GM12878 (cell line): ENCODE results near the gene MAP3K5. TPM values are rescaled to one million over a fixed set of nuclear protein-coding genes. Genes with fewer than 3 reads are reported as not detected.

Experiments used
- BACH1 ChIP-seq: fragments of 450-650 bp; IDR thresholded peaks from 2 replicates; pipeline ENCODE4 v1.6.1; 2017; ENCODE audit warnings: mild to moderate bottlenecking, borderline replicate concordance
- BMI1 ChIP-seq: fragments of 450-650 bp; IDR thresholded peaks from 2 replicates; pipeline ENCODE4 v1.6.1; 2016; ENCODE audit warnings: mild to moderate bottlenecking, moderate library complexity, borderline replicate concordance
- EED ChIP-seq: sonication (generic); IDR thresholded peaks from 2 replicates; pipeline ENCODE4 v1.6.1; 2016; ENCODE audit warnings: antibody characterized with exemption, low read depth
- GABPA ChIP-seq: IDR thresholded peaks from 2 replicates; pipeline ENCODE4 v1.6.1; 2014; ENCODE audit warnings: antibody characterized with exemption, low read depth, mild to moderate bottlenecking, inconsistent platforms
- HDAC2 ChIP-seq: fragments of 200-600 bp; sonication (generic); IDR thresholded peaks from 2 replicates; pipeline ENCODE4 v1.6.1; 2017
- IRF3 ChIP-seq: fragments of 450-650 bp; IDR thresholded peaks from 2 replicates; pipeline ENCODE4 v1.6.1; 2014; ENCODE audit warnings: mild to moderate bottlenecking
- KDM1A ChIP-seq: fragments of 200-600 bp; sonication (generic); IDR thresholded peaks from 2 replicates; pipeline ENCODE4 v1.6.1; 2016; ENCODE audit warnings: borderline replicate concordance
- MEF2A ChIP-seq: IDR thresholded peaks from 2 replicates; pipeline ENCODE4 v1.6.1; 2011; ENCODE audit warnings: low read depth, mild to moderate bottlenecking, low read length, moderate library complexity; ENCODE audit not compliant: insufficient read depth
- MTA3 ChIP-seq: IDR thresholded peaks from 2 replicates; pipeline ENCODE4 v1.6.1; 2012; ENCODE audit warnings: low read length, inconsistent platforms, borderline replicate concordance
- PKNOX1 ChIP-seq: fragments of 450-650 bp; IDR thresholded peaks from 2 replicates; pipeline ENCODE4 v1.6.1; 2016; ENCODE audit warnings: mild to moderate bottlenecking
- POLR2A ChIP-seq: IDR thresholded peaks from 2 replicates; pipeline ENCODE4 v1.6.1; 2011; ENCODE audit warnings: low read depth, mild to moderate bottlenecking, low read length
- RB1 ChIP-seq: fragments of 450-650 bp; formaldehyde crosslinking; IDR thresholded peaks from 2 replicates; pipeline ENCODE4 v1.6.1; 2017; ENCODE audit warnings: mild to moderate bottlenecking, borderline replicate concordance
- RBBP5 ChIP-seq: fragments of 200-600 bp; sonication (generic); conservative IDR thresholded peaks from 2 replicates; pipeline ENCODE4 v1.6.1; 2016
- SMAD5 ChIP-seq: IDR thresholded peaks from 2 replicates; pipeline ENCODE4 v1.6.1; 2016; ENCODE audit warnings: antibody characterized with exemption, low read depth
- SMARCA5 ChIP-seq: fragments of 450-650 bp; IDR thresholded peaks from 2 replicates; pipeline ENCODE4 v1.6.1; 2017; ENCODE audit warnings: mild to moderate bottlenecking
- SMC3 ChIP-seq: IDR thresholded peaks from 2 replicates; pipeline ENCODE4 v1.6.1; 2011; ENCODE audit warnings: low read length, improper control_type of control experiment, borderline replicate concordance
- SPI1 ChIP-seq: IDR thresholded peaks from 2 replicates; pipeline ENCODE4 v1.6.1; 2011; ENCODE audit warnings: low read depth, mild to moderate bottlenecking, low read length, moderate library complexity, borderline replicate concordance; ENCODE audit not compliant: insufficient read depth
- SUPT20H ChIP-seq: IDR thresholded peaks from 2 replicates; pipeline ENCODE4 v1.6.1; 2011; ENCODE audit warnings: low read depth, mild to moderate bottlenecking, low read length, moderate library complexity, borderline replicate concordance; ENCODE audit not compliant: control insufficient read depth
- TAF1 ChIP-seq: IDR thresholded peaks from 2 replicates; pipeline ENCODE4 v1.6.1; 2011; ENCODE audit warnings: mild to moderate bottlenecking, low read depth, low read length, borderline replicate concordance
- WRNIP1 ChIP-seq: IDR thresholded peaks from 2 replicates; pipeline ENCODE4 v1.6.1; 2011; ENCODE audit warnings: low read depth, low read length, improper control_type of control experiment, borderline replicate concordance
- YBX1 ChIP-seq: fragments of 450-650 bp; IDR thresholded peaks from 2 replicates; pipeline ENCODE4 v1.6.1; 2016; ENCODE audit warnings: antibody characterized with exemption
- polyA plus RNA-seq, 11 experiments: library from polyadenylated mRNA; depleted of rRNA in 4 of 11; unstranded in 6 of 11; stranded (reverse) in 5 of 11; fragments of >200 nt; fragmentation: Nextera tagmentation in 4 of 11; fragmentation: Illumina TruSeq in 1 of 11; extraction: Ambion mirVana in 4 of 11; extraction: Trizol in 1 of 11; gene quantifications; 1 replicate in 1 of 11; 2 replicates in 10 of 11; pipeline versions ENCODE4 v1.2.1 to v1.2.3, GENCODE V29; 2011 to 2016; ENCODE audit warnings: inconsistent platforms in 2 of 11, missing spikeins in 2 of 11, low read depth in 1 of 11
- total RNA-seq, 4 experiments: library from RNA; depleted of rRNA in 3 of 4; stranded (reverse); fragments of >200 nt in 3 of 4; fragmentation: Illumina TruSeq in 1 of 4; extraction: Trizol in 1 of 4; gene quantifications; 2 replicates each; pipeline versions ENCODE4 v1.2.1 to v1.2.3, GENCODE V29; 2013 to 2021
- TF ChIP-seq, protein P1 (sequence below): IDR thresholded peaks from 2 replicates; pipeline ENCODE4 v1.6.1; 2012; ENCODE audit warnings: improper control_type of control experiment, low read depth, low read length; ENCODE audit not compliant: insufficient replicate concordance
- TF ChIP-seq, protein P2 (sequence below): fragments of 450-650 bp; IDR thresholded peaks from 2 replicates; pipeline ENCODE4 v1.6.1; 2017; ENCODE audit warnings: borderline replicate concordance

Gene MAP3K5
- total and polyA plus RNA-seq, 10 of the 15 experiments (the other 5 are each of a cell fraction or from before 2014, with no cell fraction given), result 5.4 to 34.3 (median 26.4) TPM

GRCh38 chr6:136783495-136784270, 8.6 kb downstream of the MAP3K5 start (continued):
- TF ChIP-seq, protein P1, sequence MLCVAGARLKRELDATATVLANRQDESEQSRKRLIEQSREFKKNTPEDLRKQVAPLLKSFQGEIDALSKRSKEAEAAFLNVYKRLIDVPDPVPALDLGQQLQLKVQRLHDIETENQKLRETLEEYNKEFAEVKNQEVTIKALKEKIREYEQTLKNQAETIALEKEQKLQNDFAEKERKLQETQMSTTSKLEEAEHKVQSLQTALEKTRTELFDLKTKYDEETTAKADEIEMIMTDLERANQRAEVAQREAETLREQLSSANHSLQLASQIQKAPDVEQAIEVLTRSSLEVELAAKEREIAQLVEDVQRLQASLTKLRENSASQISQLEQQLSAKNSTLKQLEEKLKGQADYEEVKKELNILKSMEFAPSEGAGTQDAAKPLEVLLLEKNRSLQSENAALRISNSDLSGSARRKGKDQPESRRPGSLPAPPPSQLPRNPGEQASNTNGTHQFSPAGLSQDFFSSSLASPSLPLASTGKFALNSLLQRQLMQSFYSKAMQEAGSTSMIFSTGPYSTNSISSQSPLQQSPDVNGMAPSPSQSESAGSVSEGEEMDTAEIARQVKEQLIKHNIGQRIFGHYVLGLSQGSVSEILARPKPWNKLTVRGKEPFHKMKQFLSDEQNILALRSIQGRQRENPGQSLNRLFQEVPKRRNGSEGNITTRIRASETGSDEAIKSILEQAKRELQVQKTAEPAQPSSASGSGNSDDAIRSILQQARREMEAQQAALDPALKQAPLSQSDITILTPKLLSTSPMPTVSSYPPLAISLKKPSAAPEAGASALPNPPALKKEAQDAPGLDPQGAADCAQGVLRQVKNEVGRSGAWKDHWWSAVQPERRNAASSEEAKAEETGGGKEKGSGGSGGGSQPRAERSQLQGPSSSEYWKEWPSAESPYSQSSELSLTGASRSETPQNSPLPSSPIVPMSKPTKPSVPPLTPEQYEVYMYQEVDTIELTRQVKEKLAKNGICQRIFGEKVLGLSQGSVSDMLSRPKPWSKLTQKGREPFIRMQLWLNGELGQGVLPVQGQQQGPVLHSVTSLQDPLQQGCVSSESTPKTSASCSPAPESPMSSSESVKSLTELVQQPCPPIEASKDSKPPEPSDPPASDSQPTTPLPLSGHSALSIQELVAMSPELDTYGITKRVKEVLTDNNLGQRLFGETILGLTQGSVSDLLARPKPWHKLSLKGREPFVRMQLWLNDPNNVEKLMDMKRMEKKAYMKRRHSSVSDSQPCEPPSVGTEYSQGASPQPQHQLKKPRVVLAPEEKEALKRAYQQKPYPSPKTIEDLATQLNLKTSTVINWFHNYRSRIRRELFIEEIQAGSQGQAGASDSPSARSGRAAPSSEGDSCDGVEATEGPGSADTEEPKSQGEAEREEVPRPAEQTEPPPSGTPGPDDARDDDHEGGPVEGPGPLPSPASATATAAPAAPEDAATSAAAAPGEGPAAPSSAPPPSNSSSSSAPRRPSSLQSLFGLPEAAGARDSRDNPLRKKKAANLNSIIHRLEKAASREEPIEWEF, result no peak
- no peak for TF ChIP-seq BACH1
- peak; percentile 95 for TF ChIP-seq SPI1
- TF ChIP-seq HDAC2, result no peak
- peak; percentile 84 for TF ChIP-seq EED
- no peak; the same call in 1 of the 2 replicates for TF ChIP-seq TAF1
- no peak for TF ChIP-seq YBX1
- TF ChIP-seq BMI1, result no peak
- no peak for TF ChIP-seq RBBP5
- no peak for TF ChIP-seq SMC3
- no peak for TF ChIP-seq IRF3
- 0 out of 2 replicates have a peak, but pooled peaks have one; percentile 16 for TF ChIP-seq PKNOX1
- no peak for TF ChIP-seq SUPT20H
- 0 out of 2 replicates have a peak, but pooled peaks have one; percentile 18 for TF ChIP-seq GABPA
- 0 out of 2 replicates have a peak, but pooled peaks have one; percentile 21 for TF ChIP-seq WRNIP1
- 0 out of 2 replicates have a peak, but pooled peaks have one; percentile 21 for TF ChIP-seq MEF2A
- TF ChIP-seq KDM1A, result no peak
- TF ChIP-seq MTA3, result peak; percentile 41; the same call in 1 of the 2 replicates
- peak; percentile 33; the same call in 1 of the 2 replicates for TF ChIP-seq POLR2A
- 0 out of 2 replicates have a peak, but pooled peaks have one; percentile 48 for TF ChIP-seq SMAD5
- TF ChIP-seq, protein P2, sequence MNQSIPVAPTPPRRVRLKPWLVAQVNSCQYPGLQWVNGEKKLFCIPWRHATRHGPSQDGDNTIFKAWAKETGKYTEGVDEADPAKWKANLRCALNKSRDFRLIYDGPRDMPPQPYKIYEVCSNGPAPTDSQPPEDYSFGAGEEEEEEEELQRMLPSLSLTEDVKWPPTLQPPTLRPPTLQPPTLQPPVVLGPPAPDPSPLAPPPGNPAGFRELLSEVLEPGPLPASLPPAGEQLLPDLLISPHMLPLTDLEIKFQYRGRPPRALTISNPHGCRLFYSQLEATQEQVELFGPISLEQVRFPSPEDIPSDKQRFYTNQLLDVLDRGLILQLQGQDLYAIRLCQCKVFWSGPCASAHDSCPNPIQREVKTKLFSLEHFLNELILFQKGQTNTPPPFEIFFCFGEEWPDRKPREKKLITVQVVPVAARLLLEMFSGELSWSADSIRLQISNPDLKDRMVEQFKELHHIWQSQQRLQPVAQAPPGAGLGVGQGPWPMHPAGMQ, result no peak
- no peak for TF ChIP-seq RB1
- no peak for TF ChIP-seq SMARCA5
